Naive thymus-derived CD8-positive, alpha-beta T cell (primary cell): ENCODE data around the gene IFITM10. TPM values are rescaled to one million over a fixed set of nuclear protein-coding genes. Genes with fewer than 3 reads are reported as not detected.
"Not testable (repeated sequence)": the region's sequence is repeated elsewhere in the genome, so short reads cannot be mapped to it uniquely, and the experiment has no call there.

Source experiments
- ATAC-seq, 2 donors: fragments of 150-1000 bp; cut with Tn5 transposase in 1 of 2; sonication (Bioruptor Pico), chemical (Tn5 transposase) in 1 of 2; 1 replicate in 1 of 2; 2 replicates in 1 of 2; pipeline ENCODE4 v1.10.0; 2021; ENCODE audit warnings: mild to moderate bottlenecking in 2 of 2, moderate library complexity in 2 of 2
- POLR2A ChIA-PET: fragments of 350-600 bp; sonication (Branson Sonifier 250); formaldehyde crosslinking; loops from one replicate; lab custom pipeline; 2021; ENCODE audit warnings: antibody characterized with exemption; lab: Charles Lee
- DNase-seq, 10 donors: peaks; one replicate each; pipeline versions ENCODE4 v3.0.0 to v3.0.0-alpha.2; 2020 to 2022
- H3K27ac Mint-ChIP-seq, 10 donors: one replicate each; pipeline ENCODE4 v1.8.0; 2020 to 2022; ENCODE audit warnings: mild to moderate bottlenecking in 10 of 10, mixed read lengths in 10 of 10, moderate library complexity in 4 of 10, inconsistent platforms in 1 of 10
- H3K27me3 Mint-ChIP-seq, 5 donors: one replicate each; pipeline ENCODE4 v1.8.0; 2021 to 2022; ENCODE audit warnings: mixed read lengths in 5 of 5
- H3K36me3 Mint-ChIP-seq, 3 donors: one replicate each; pipeline ENCODE4 v1.8.0; 2020 to 2022; ENCODE audit warnings: mixed read lengths in 3 of 3, mild to moderate bottlenecking in 2 of 3, inconsistent platforms in 1 of 3
- H3K4me1 Mint-ChIP-seq, 4 donors: one replicate each; pipeline ENCODE4 v1.8.0; 2021 to 2022; ENCODE audit warnings: mixed read lengths in 4 of 4
- H3K4me3 Mint-ChIP-seq, 10 donors: one replicate each; pipeline ENCODE4 v1.8.0; 2020 to 2022; ENCODE audit warnings: mild to moderate bottlenecking in 10 of 10, mixed read lengths in 10 of 10, moderate library complexity in 6 of 10, inconsistent platforms in 1 of 10
- H3K9me3 Mint-ChIP-seq, 9 donors: one replicate each; pipeline ENCODE4 v1.8.0; 2020 to 2022; ENCODE audit warnings: mixed read lengths in 9 of 9, mild to moderate bottlenecking in 3 of 9, inconsistent platforms in 1 of 9, moderate library complexity in 1 of 9
- polyA plus RNA-seq, 3 donors: library from polyadenylated mRNA; unstranded; fragments of 300-500 nt; fragmentation: Illumina TruSeq; gene quantifications; one replicate each; pipeline ENCODE4 v1.2.3, GENCODE V29; 2021
- total RNA-seq, 8 experiments: library from RNA in 2 of 8; stranded (reverse) in 2 of 8; gene quantifications; one replicate each; pipeline ENCODE4 v1.2.3 and lab custom pipeline; 2021 to 2026

The IFITM10 gene
- total and polyA plus RNA-seq, 5 experiments from 2014 or later: 0.16 to 4.3 (median 2.0) TPM; not detected in 2

DNA sequence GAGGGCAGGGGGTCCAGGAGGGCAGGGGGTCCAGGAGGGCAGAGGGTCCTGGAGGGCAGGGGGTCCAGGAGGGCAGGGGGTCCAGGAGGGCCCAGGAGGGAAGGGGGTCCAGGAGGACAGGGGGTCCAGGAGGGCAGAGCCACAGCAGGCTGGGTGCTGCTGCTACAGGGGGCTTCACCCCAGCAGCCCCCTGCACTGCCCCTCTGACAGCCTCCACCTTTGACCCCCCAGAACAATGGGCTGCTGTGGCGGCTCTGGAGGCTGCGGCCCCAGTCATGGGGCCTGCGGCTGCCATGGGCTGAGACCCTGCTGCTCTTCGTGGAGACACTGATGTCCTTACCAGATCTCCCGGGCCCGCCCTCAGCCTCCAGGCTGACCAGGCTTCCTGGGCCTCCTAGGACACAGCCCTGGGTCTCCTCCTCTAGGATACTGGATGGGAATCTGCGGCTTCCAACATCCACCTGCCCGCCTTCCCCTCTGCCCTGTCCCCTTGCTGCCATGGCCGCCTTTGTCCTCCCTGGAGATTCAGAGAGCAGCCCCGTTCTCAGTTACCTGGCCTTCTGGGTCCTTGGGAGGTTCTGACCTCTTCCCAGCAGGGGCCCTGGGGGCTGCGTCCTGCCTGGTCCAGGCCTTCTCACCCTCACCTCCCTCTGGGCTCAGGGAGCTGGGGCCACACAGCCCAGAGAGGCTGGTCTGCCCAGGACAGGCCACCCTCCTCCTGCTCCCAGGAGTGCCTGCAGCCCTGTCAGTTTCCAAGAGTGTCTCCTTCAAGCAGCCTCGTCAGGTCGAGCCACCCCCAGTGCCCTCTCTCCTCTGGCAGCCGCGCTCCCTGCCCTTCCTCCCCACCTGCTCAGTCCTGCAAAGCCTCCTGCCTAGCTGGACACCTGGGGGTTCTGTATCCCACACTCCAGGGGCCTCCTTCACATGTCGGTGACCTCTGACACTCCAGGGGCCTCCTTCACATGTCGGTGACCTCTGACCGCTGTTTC, 65.2 kb downstream of the IFITM10 start:
- H3K27ac Mint-ChIP-seq, H3K36me3 Mint-ChIP-seq, DNase-seq, ATAC-seq, H3K4me3 Mint-ChIP-seq, POLR2A ChIA-PET, H3K4me1 Mint-ChIP-seq, H3K9me3 Mint-ChIP-seq: not testable (repeated sequence)
- H3K27me3 Mint-ChIP-seq: peaks cover 0 to 23% (median 19%) of the 10 kb centered on the region in 5 donors

DNA sequence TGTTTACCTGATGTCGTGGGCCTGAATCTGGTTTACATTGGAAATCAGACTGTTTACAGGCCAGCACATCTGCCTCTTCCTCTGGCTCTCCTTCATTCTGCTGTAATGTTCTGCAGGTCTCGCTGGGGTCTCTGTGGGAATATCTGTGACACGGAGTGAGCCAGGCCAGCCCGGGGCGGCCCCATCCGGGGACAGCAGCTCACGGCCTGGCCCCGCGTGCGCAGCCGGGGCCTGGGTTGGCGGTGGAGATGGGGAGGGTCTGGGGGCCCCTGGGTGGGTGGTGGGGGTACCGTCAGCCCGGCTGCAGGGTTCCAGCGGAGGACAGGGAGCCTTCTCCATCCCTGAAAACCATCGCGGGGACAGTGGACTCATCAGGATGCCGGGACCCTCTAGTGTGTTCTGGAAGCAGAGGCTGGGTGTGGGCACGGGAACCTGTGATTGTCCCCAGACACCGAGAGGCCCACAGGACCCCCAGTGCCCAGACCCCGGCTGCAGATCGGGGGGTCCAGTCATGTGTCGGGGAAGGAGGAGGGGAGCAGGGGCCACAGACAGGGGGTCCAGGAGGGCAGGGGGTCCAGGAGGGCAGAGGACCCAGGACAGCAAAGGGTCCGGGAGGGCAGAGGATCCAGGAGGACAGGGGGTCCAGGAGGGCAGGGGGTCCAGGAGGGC, 66.4 kb downstream of the IFITM10 start:
- H3K4me3 Mint-ChIP-seq, H3K36me3 Mint-ChIP-seq, ATAC-seq, POLR2A ChIA-PET, H3K4me1 Mint-ChIP-seq, H3K27ac Mint-ChIP-seq, DNase-seq, H3K9me3 Mint-ChIP-seq: not testable (repeated sequence)
- H3K27me3 Mint-ChIP-seq: peaks cover 0 to 13% (median 8%) of the 10 kb centered on the region in 5 donors

DNA sequence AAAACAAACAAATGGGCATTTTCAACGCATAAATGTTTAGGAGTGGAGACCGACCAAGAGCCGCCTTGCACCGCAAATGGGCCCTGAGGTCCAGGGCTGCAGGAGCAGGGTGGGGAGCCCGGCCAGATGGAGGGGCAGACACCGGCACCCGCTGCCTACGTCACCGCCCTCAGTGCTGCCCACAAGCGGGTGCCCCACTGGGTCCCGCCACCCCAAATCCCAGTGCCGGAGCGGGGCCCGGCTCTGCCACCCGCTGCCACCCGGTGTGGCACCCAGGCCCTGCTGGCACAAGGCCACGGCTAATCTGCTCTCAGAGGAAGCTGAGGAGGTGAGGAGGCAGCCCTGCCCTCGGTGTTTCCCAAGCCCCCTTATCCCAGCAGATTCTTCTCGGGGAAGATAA, 67.2 kb downstream of the IFITM10 start:
- H3K9me3 Mint-ChIP-seq, H3K4me1 Mint-ChIP-seq, ATAC-seq, DNase-seq, H3K4me3 Mint-ChIP-seq, H3K36me3 Mint-ChIP-seq, H3K27ac Mint-ChIP-seq, POLR2A ChIA-PET: not testable (repeated sequence)
- H3K27me3 Mint-ChIP-seq: peaks cover 0 to 12% (median 8%) of the 10 kb centered on the region in 5 donors

Other genes starting within 250 kb of the IFITM10 start
- gene DUSP8, start 178.3 kb downstream of the IFITM10 start, total RNA-seq: 1 to 10 TPM; 3.1 to 5.1 TPM
- under 1 TPM in 2 of 3 donors, not detected in 1; 0.17 to 0.39 TPM for gene DUSP8, start 178.3 kb downstream of the IFITM10 start, polyA plus RNA-seq
- gene KRTAP5-1, start 165.3 kb downstream of the IFITM10 start, total RNA-seq: not detected
- not detected for gene KRTAP5-1, start 165.3 kb downstream of the IFITM10 start, polyA plus RNA-seq
- gene KRTAP5-2, start 152.3 kb downstream of the IFITM10 start, total RNA-seq: not detected
- not detected for gene KRTAP5-2, start 152.3 kb downstream of the IFITM10 start, polyA plus RNA-seq
- not detected for gene KRTAP5-3, start 142.1 kb downstream of the IFITM10 start, total RNA-seq
- not detected for gene KRTAP5-3, start 142.1 kb downstream of the IFITM10 start, polyA plus RNA-seq
- not detected for gene KRTAP5-4, start 128.5 kb downstream of the IFITM10 start, total RNA-seq
- gene KRTAP5-4, start 128.5 kb downstream of the IFITM10 start, polyA plus RNA-seq: not detected
- gene KRTAP5-5, start 120.8 kb downstream of the IFITM10 start, total RNA-seq: not detected
- not detected for gene KRTAP5-5, start 120.8 kb downstream of the IFITM10 start, polyA plus RNA-seq
- gene KRTAP5-6, start 53.4 kb downstream of the IFITM10 start, total RNA-seq: not detected
- gene KRTAP5-6, start 53.4 kb downstream of the IFITM10 start, polyA plus RNA-seq: not detected
- gene CTSD, start 13.3 kb upstream of the IFITM10 start, total RNA-seq: 100 to 1,000 TPM; 134 to 142 TPM
- 100 to 1,000 TPM; 163 to 203 (median 176) TPM for gene CTSD, start 13.3 kb upstream of the IFITM10 start, polyA plus RNA-seq
- not detected for gene SYT8, start 84.4 kb upstream of the IFITM10 start, total RNA-seq
- not detected for gene SYT8, start 84.4 kb upstream of the IFITM10 start, polyA plus RNA-seq
- gene TNNI2, start 88.4 kb upstream of the IFITM10 start, total RNA-seq: not detected
- not detected for gene TNNI2, start 88.4 kb upstream of the IFITM10 start, polyA plus RNA-seq
- gene LSP1, start 102.5 kb upstream of the IFITM10 start, total RNA-seq: 100 to 1,000 TPM; 287 to 295 TPM
- 100 to 1,000 TPM; 326 to 438 (median 338) TPM for gene LSP1, start 102.5 kb upstream of the IFITM10 start, polyA plus RNA-seq
- gene PRR33, start 141.3 kb upstream of the IFITM10 start, total RNA-seq: not detected
- under 1 TPM; 0.06 to 0.15 (median 0.08) TPM for gene PRR33, start 141.3 kb upstream of the IFITM10 start, polyA plus RNA-seq
- 10 to 100 TPM; 28.0 to 29.7 TPM for gene TNNT3, start 169.1 kb upstream of the IFITM10 start, total RNA-seq
- under 1 TPM in 1 of 3 donors, not detected in 2; 0.39 TPM for gene TNNT3, start 169.1 kb upstream of the IFITM10 start, polyA plus RNA-seq
- 10 to 100 TPM; 49.0 to 50.7 TPM for gene MRPL23, start 196.7 kb upstream of the IFITM10 start, total RNA-seq
- gene MRPL23, start 196.7 kb upstream of the IFITM10 start, polyA plus RNA-seq: 10 to 100 TPM; 22.3 to 48.8 (median 29.3) TPM
- gene H19, start 247.2 kb upstream of the IFITM10 start, total RNA-seq: not detected
- not detected for gene H19, start 247.2 kb upstream of the IFITM10 start, polyA plus RNA-seq